Thyroid gland (tissue), 4 donors: ENCODE results near the gene ADCY9. TPM values are rescaled to one million over a fixed set of nuclear protein-coding genes. Genes with fewer than 3 reads are reported as not detected.

Experiments used
- DNase-seq, 2 donors: peaks; one replicate each; pipeline ENCODE4 v3.0.0-alpha.2; 2019
- H3K27ac ChIP-seq, 3 donors: fragments of 200-600 bp; sonication (generic); 1 replicate in 2 of 3; 2 replicates in 1 of 3; pipeline ENCODE4 v1.5.1; 2016 to 2019; ENCODE audit warnings: mild to moderate bottlenecking in 1 of 3, moderate library complexity in 1 of 3
- H3K27me3 ChIP-seq: fragments of 200-600 bp; sonication (generic); one replicate; pipeline ENCODE4 v1.5.1; 2019
- H3K36me3 ChIP-seq, 2 donors: fragments of 200-600 bp; sonication (generic); one replicate each; pipeline ENCODE4 v1.5.1; 2016 to 2019
- H3K4me1 ChIP-seq, 2 donors: fragments of 200-600 bp; sonication (generic); one replicate each; pipeline ENCODE4 v1.5.1; 2017 to 2019
- H3K4me3 ChIP-seq, 3 donors: fragments of 200-600 bp; sonication (generic); replicated peaks in 1 of 3; 1 replicate in 2 of 3; 2 replicates in 1 of 3; pipeline ENCODE4 v1.5.1; 2016; ENCODE audit warnings: mild to moderate bottlenecking in 1 of 3
- H3K9me3 ChIP-seq: fragments of 200-600 bp; sonication (generic); one replicate; pipeline ENCODE4 v1.5.1; 2017
- CTCF ChIP-seq, 6 experiments: fragments of 200-600 bp in 3 of 6; fragments of 450-650 bp in 3 of 6; sonication (generic) in 3 of 6; IDR thresholded peaks; one replicate each; pipeline ENCODE4 v1.5.1; 2016 to 2019; ENCODE audit warnings: antibody characterized with exemption in 6 of 6, mild to moderate bottlenecking in 2 of 6, inconsistent platforms in 1 of 6, moderate library complexity in 1 of 6
- POLR2A ChIP-seq, 2 donors: fragments of 450-650 bp; IDR thresholded peaks; one replicate each; pipeline ENCODE4 v1.6.1; 2017; ENCODE audit warnings: antibody characterized with exemption in 2 of 2, mild to moderate bottlenecking in 2 of 2, moderate library complexity in 1 of 2
- WGBS, 2 donors: methylation state at CpG; one replicate each; pipeline ENCODE4 v1.1.5; 2017; 5-methylcytosine and 5-hydroxymethylcytosine counted together
- intact Hi-C: fragments of 100-400 bp; cut with DNase I; formaldehyde crosslinking; loops from one replicate; pipeline ENCODE4 v1.15.1; 2023
- total RNA-seq, 4 donors: library from RNA; depleted of rRNA; stranded (reverse); fragments of >200 nt; gene quantifications; one replicate each; pipeline ENCODE4 v1.2.3, GENCODE V29; 2016

Gene ADCY9
- total RNA-seq, 4 donors from 2014 or later = 61.4 to 123 (median 94.1) TPM

- intact Hi-C loops = no loop called here
- 97 to 98% methylated on average over 13 of the region's 15 CpGs for WGBS, 2 donors
- Histone ChIP-seq H3K27ac (no peak overlapping the region), H3K27me3 (no peaks in the 10 kb centered on the region), H3K36me3 (no peaks in the 10 kb centered on the region), H3K4me1 (peaks cover 7 to 17% of the 10 kb centered on the region in 2 donors), H3K9me3 (no peaks in the 10 kb centered on the region), H3K4me3 (no peak overlapping the region)
- no peak for DNase-seq
- TF ChIP-seq POLR2A (IDR thresholded peaks at IDR 0.05) (no peak), CTCF (IDR thresholded peaks at IDR 0.05) (no peak)
Observed at GRCh38 chr16:3997231-3997841, 118.9 kb downstream of the ADCY9 start.

GRCh38 chr16:3995001-3995400 is 121.2 kb downstream of the ADCY9 start:
- Histone ChIP-seq H3K4me3 (no peak overlapping the region), H3K9me3 (no peaks in the 10 kb centered on the region), H3K27me3 (no peaks in the 10 kb centered on the region), H3K27ac (no peak overlapping the region), H3K4me1 (peaks cover 7 to 17% of the 10 kb centered on the region in 2 donors), H3K36me3 (no peaks in the 10 kb centered on the region)
- WGBS, 2 donors = 48 to 50% methylated on average over 2 of the region's 2 CpGs
- no peak for TF ChIP-seq POLR2A (IDR thresholded peaks at IDR 0.05)
- TF ChIP-seq CTCF (IDR thresholded peaks at IDR 0.05) = no peak
- intact Hi-C loops = no loop called here
- no peak for DNase-seq

GRCh38 chr16:3993052-3993785 is 123.0 kb downstream of the ADCY9 start:
- Histone ChIP-seq H3K27me3 (no peaks in the 10 kb centered on the region), H3K9me3 (no peaks in the 10 kb centered on the region), H3K4me1 (peaks cover 0 to 4% of the 10 kb centered on the region in 2 donors), H3K27ac (no peak overlapping the region), H3K36me3 (peaks cover 0 to 3% of the 10 kb centered on the region in 2 donors), H3K4me3 (no peak overlapping the region)
- DNase-seq = no peak
- 93 to 94% methylated on average over 36 of the region's 36 CpGs for WGBS, 2 donors
- TF ChIP-seq CTCF (IDR thresholded peaks at IDR 0.05) (no peak), POLR2A (IDR thresholded peaks at IDR 0.05) (no peak)
- intact Hi-C loops = no loop called here

GRCh38 chr16:3992297-3993051 is 123.8 kb downstream of the ADCY9 start:
- peaks cover 3% of the 10 kb centered on the region in 2 donors for H3K36me3 ChIP-seq

More at GRCh38 chr16:3992297-3993051, 123.8 kb downstream of the ADCY9 start:
- peaks cover 0 to 4% of the 10 kb centered on the region in 2 donors for H3K4me1 ChIP-seq
- intact Hi-C loops = no loop called here
- TF ChIP-seq CTCF (IDR thresholded peaks at IDR 0.05) (no peak), POLR2A (IDR thresholded peaks at IDR 0.05) (no peak)
- no peaks in the 10 kb centered on the region for H3K27me3 ChIP-seq
- DNase-seq = no peak
- 89 to 95% methylated on average over 28 to 35 of the region's 35 CpGs for WGBS, 2 donors
- H3K4me3 ChIP-seq = no peak overlapping the region
- no peaks in the 10 kb centered on the region for H3K9me3 ChIP-seq
- no peak overlapping the region for H3K27ac ChIP-seq
